CD8-positive, alpha-beta memory T cell (primary cell): ENCODE measurements around the gene TRPM5. TPM values are rescaled to one million over a fixed set of nuclear protein-coding genes. Genes with fewer than 3 reads are reported as not detected.

Source experiments
- CTCF ChIA-PET: fragments of 350-600 bp; sonication (Branson Sonifier 250); formaldehyde crosslinking; loops from one replicate; lab custom pipeline; 2021; ENCODE audit warnings: antibody characterized with exemption; lab: Charles Lee
- POLR2A ChIA-PET: fragments of 350-600 bp; sonication (Branson Sonifier 250); formaldehyde crosslinking; loops from one replicate; lab custom pipeline; 2021; ENCODE audit warnings: antibody characterized with exemption; lab: Charles Lee
- DNase-seq, 5 donors: peaks; one replicate each; pipeline versions ENCODE4 v3.0.0 to v3.0.0-alpha.2; 2020 to 2022; ENCODE audit warnings: mixed read lengths in 1 of 5
- H3K27ac ChIP-seq: one replicate; pipeline ENCODE4 v1.7.0; 2013; ENCODE audit warnings: low read depth, mild to moderate bottlenecking, low read length, moderate library complexity
- H3K27me3 ChIP-seq: 2 replicates; pipeline ENCODE4 v1.7.0; 2013; ENCODE audit warnings: low read length, mild to moderate bottlenecking; ENCODE audit not compliant: insufficient read depth, poor library complexity, severe bottlenecking
- H3K36me3 ChIP-seq: 2 replicates; pipeline ENCODE4 v1.7.0; 2013; ENCODE audit warnings: mild to moderate bottlenecking, low read length, moderate library complexity; ENCODE audit not compliant: insufficient read depth
- H3K4me1 ChIP-seq: 2 replicates; pipeline ENCODE4 v1.7.0; 2013; ENCODE audit warnings: mild to moderate bottlenecking, low read length, moderate library complexity; ENCODE audit not compliant: insufficient read depth
- H3K4me3 ChIP-seq: 2 replicates; pipeline ENCODE4 v1.7.0; 2013; ENCODE audit warnings: mild to moderate bottlenecking, low read length
- H3K9me3 ChIP-seq: 2 replicates; pipeline ENCODE4 v1.7.0; 2013; ENCODE audit warnings: mild to moderate bottlenecking, low read length
- H3K27ac Mint-ChIP-seq, 8 donors: one replicate each; pipeline ENCODE4 v1.8.0; 2020 to 2021; ENCODE audit warnings: mixed read lengths in 8 of 8, mild to moderate bottlenecking in 6 of 8, inconsistent platforms in 3 of 8, moderate library complexity in 3 of 8
- H3K27me3 Mint-ChIP-seq, 2 donors: one replicate each; pipeline ENCODE4 v1.8.0; 2020 to 2021; ENCODE audit warnings: mixed read lengths in 2 of 2, mild to moderate bottlenecking in 1 of 2, moderate library complexity in 1 of 2
- H3K36me3 Mint-ChIP-seq, 3 donors: one replicate each; pipeline ENCODE4 v1.8.0; 2020 to 2021; ENCODE audit warnings: mixed read lengths in 3 of 3, inconsistent platforms in 1 of 3, mild to moderate bottlenecking in 1 of 3
- H3K4me1 Mint-ChIP-seq, 3 donors: one replicate each; pipeline ENCODE4 v1.8.0; 2020 to 2021; ENCODE audit warnings: mixed read lengths in 3 of 3, inconsistent platforms in 1 of 3, mild to moderate bottlenecking in 1 of 3
- H3K4me3 Mint-ChIP-seq, 7 donors: one replicate each; pipeline ENCODE4 v1.8.0; 2020 to 2021; ENCODE audit warnings: mixed read lengths in 7 of 7, mild to moderate bottlenecking in 6 of 7, moderate library complexity in 4 of 7, inconsistent platforms in 2 of 7
- H3K9me3 Mint-ChIP-seq, 5 donors: one replicate each; pipeline ENCODE4 v1.8.0; 2020 to 2022; ENCODE audit warnings: mixed read lengths in 5 of 5, mild to moderate bottlenecking in 3 of 5, moderate library complexity in 2 of 5, inconsistent platforms in 1 of 5
- polyA plus RNA-seq: library from polyadenylated mRNA; unstranded; fragments of 300-500 nt; fragmentation: Illumina TruSeq; gene quantifications from one replicate; pipeline ENCODE4 v1.2.3, GENCODE V29; 2021
- total RNA-seq, 2 experiments: library from RNA; stranded (reverse); gene quantifications; one replicate each; pipeline ENCODE4 v1.2.3, GENCODE V29; 2021

Gene TRPM5
- total and polyA plus RNA-seq, 3 experiments from 2014 or later, result not detected

DNA sequence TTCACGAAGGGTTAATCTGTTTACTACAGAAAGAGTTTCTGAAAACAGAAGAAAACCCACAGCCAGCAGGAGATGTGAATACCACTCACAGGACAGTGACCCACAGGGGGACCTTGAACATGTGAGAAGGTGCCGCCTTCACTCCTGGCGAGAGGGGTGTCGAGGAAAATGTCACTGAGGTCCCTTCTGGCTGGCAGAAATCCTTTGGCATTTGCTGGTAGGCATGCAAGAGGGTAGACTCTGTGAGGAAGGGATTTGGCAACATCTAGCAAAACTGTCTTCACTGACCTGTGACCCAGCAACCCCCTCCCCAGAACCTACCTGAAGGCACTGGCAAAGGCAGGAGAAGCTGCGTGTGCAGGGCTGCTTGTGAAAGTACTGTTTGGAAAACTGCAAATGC is 9.1 kb upstream of the TRPM5 start:
- H3K4me3 Mint-ChIP-seq, result no peak overlapping the region
- ChIA-PET CTCF (interaction anchor here (1.1 kb wide), 1 partner anchor 78 kb away, joined by 3 read pairs; no protein-coding TSS in a partner anchor), POLR2A (no interaction called here)
- no peak for DNase-seq
- H3K27ac Mint-ChIP-seq, result no peak overlapping the region
- H3K36me3 Mint-ChIP-seq, result peaks cover 0 to 4% (median 0%) of the 10 kb centered on the region in 3 donors
- peaks cover 4% of the 10 kb centered on the region for H3K4me1 ChIP-seq
- H3K9me3 ChIP-seq, result no peaks in the 10 kb centered on the region
- no peak overlapping the region for H3K27ac ChIP-seq
- H3K4me1 Mint-ChIP-seq, result peaks cover 0 to 2% (median 0%) of the 10 kb centered on the region in 3 donors
- no peaks in the 10 kb centered on the region for H3K27me3 Mint-ChIP-seq
- no peak overlapping the region for H3K4me3 ChIP-seq
- H3K27me3 ChIP-seq, result no peaks in the 10 kb centered on the region
- no peaks in the 10 kb centered on the region for H3K36me3 ChIP-seq
- H3K9me3 Mint-ChIP-seq, result no peaks in the 10 kb centered on the region

DNA sequence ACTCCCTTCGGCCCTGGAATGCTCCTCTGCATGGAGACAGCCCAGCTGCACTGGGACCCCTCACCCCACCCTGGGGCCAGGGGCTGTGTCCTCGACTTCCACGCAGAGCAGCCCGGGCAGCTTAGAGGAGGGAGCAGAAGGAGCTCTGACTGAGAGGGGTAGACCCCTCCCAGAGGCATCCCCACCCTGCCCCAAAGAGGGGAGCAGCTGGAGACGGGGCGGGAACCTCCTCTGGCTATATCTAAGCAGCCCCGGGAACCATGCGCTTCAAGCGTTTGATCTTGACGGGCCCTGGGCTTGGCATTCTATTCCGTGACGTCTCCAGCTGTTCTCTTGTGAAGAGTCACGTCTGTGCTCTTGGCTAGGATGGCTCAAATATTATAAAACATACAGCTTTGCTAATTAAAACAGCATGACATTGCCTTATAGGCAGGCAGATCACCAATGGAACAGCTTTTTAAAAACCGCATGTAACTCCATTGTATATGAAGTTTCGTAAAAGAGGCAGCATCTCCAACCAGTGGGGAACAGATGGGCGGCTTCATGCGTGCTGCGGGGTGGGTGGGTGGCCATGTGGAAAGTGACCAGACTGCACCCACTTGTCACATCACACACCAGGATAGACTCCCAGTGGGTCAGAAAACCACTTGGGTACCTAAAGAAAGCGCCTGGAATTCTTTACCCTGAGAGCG is 8.2 kb upstream of the TRPM5 start:
- Mint-ChIP-seq H3K4me1 (peaks cover 2 to 5% (median 4%) of the 10 kb centered on the region in 3 donors), H3K27ac (no peak overlapping the region), H3K4me3 (no peak overlapping the region), H3K27me3 (peaks cover 0 to 1% of the 10 kb centered on the region in 2 donors), H3K36me3 (peaks cover 0 to 4% (median 0%) of the 10 kb centered on the region in 3 donors), H3K9me3 (no peaks in the 10 kb centered on the region)
- H3K4me1 ChIP-seq, result peaks cover 14% of the 10 kb centered on the region
- ChIA-PET CTCF (interaction anchor here (1.1 to 1.2 kb wide), 2 partner anchors 12 to 80 kb away, joined by 3 to 5 read pairs; no protein-coding TSS in a partner anchor), POLR2A (no interaction called here)
- H3K27me3 ChIP-seq, result no peaks in the 10 kb centered on the region
- H3K27ac ChIP-seq, result no peak overlapping the region
- H3K4me3 ChIP-seq, result no peak overlapping the region
- no peaks in the 10 kb centered on the region for H3K36me3 ChIP-seq
- H3K9me3 ChIP-seq, result no peaks in the 10 kb centered on the region
- peak in 1 of 5 donors; percentile 33 for DNase-seq

DNA sequence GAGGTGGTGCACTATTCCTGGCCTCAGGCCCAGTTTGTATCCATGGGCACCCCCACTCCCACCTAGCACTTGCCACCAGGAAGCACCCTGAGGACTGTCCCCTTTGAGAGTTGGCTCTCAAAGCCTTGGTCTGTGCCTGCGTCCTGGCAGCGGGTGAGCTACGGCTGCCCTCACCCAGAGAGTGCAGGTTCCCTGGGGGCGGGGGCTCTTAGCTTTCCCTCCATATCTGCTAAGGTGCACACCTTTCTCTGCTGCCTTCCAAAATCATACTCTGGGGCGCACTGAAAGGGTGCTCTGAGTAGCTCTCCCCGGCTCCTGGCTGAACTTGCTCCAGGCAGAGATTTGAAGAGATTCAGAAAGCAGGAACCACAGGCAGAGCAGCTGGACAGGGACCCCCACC is 7.6 kb upstream of the TRPM5 start:
- POLR2A ChIA-PET, result no interaction called here
- CTCF ChIA-PET, result interaction anchor here (1.1 to 1.2 kb wide), 2 partner anchors 12 to 80 kb away, joined by 3 to 5 read pairs; no protein-coding TSS in a partner anchor

DNA sequence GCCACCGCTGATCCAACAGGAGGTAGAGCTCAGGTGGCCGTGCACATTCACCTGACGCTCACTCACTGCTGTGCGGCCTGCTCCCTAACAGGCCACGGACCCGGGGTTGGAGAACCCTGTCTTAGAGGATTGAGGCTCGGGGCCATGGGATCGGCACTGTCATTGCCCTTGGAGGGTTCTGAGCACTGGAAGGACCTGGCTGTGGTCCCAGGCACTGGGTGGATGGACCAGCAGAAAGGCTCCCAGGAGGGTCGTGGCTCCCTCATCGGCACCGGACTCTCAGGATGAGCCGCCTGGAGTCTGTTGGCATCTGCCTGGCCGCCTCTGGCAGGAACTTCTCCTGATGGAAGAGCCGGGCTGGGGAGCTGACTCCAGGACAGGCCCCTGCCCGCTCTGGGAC is 7.0 kb upstream of the TRPM5 start:
- Mint-ChIP-seq H3K27ac (no peak overlapping the region), H3K27me3 (peaks cover 0 to 7% of the 10 kb centered on the region in 2 donors), H3K4me3 (no peak overlapping the region), H3K36me3 (peaks cover 0 to 4% (median 0%) of the 10 kb centered on the region in 3 donors), H3K9me3 (no peaks in the 10 kb centered on the region), H3K4me1 (peaks cover 11 to 16% (median 12%) of the 10 kb centered on the region in 3 donors)
- POLR2A ChIA-PET, result no interaction called here
- Histone ChIP-seq H3K4me1 (peaks cover 25% of the 10 kb centered on the region), H3K9me3 (no peaks in the 10 kb centered on the region), H3K27me3 (no peaks in the 10 kb centered on the region), H3K4me3 (no peak overlapping the region), H3K27ac (no peak overlapping the region), H3K36me3 (no peaks in the 10 kb centered on the region)
- CTCF ChIA-PET, result no interaction called here
- DNase-seq, result peak in 1 of 5 donors; percentile 32

More for the DNA sequence above, 7.6 kb upstream of the TRPM5 start:
- Histone ChIP-seq H3K27ac (no peak overlapping the region), H3K9me3 (no peaks in the 10 kb centered on the region), H3K27me3 (no peaks in the 10 kb centered on the region), H3K4me1 (peaks cover 19% of the 10 kb centered on the region), H3K4me3 (no peak overlapping the region), H3K36me3 (no peaks in the 10 kb centered on the region)
- no peak overlapping the region for H3K4me3 Mint-ChIP-seq
- H3K27me3 Mint-ChIP-seq, result peaks cover 0 to 7% of the 10 kb centered on the region in 2 donors
- no peak for DNase-seq
- H3K36me3 Mint-ChIP-seq, result peaks cover 0 to 4% (median 0%) of the 10 kb centered on the region in 3 donors
- H3K27ac Mint-ChIP-seq, result no peak overlapping the region
- H3K4me1 Mint-ChIP-seq, result peaks cover 8 to 11% (median 10%) of the 10 kb centered on the region in 3 donors
- no peaks in the 10 kb centered on the region for H3K9me3 Mint-ChIP-seq

DNA sequence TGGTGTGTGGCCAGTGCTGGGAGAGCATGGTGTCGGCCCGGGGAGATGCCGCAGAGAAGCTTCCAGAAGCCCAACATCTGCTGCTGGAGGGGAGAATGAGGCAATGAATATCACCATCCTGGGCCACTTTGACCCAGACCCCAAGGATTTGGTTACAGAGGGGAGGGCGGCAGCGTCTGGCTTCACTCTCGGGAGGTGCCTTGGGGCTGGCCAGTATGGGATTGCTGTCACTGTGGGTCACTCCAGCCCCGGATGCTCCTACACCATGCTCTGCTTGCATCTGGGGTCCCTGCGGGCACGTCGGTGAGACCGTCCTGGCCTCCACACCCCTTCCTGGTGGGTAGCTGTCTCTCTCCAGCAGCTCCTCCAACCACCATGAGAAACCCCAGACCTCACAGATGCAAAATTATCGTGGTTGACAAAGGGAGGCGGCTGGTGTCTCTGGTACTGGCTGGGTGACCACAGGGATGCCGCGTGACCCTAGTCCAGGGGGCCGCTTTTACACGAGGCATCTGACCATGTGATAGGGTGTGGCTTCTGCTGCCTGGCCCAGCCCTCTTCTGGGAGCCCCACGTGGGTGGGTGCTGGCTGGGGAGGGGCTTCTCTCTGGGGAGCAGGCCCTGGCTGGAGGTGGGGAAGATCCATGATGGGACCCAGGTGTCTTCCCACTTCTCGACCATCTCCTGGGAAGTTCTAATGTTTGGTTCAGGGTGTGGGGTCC is 6.2 kb upstream of the TRPM5 start:
- Histone ChIP-seq H3K9me3 (no peaks in the 10 kb centered on the region), H3K4me3 (no peak overlapping the region), H3K4me1 (peaks cover 34% of the 10 kb centered on the region), H3K27ac (no peak overlapping the region), H3K27me3 (no peaks in the 10 kb centered on the region), H3K36me3 (no peaks in the 10 kb centered on the region)
- Mint-ChIP-seq H3K4me1 (peaks cover 12 to 23% (median 14%) of the 10 kb centered on the region in 3 donors), H3K27ac (no peak overlapping the region), H3K9me3 (no peaks in the 10 kb centered on the region), H3K27me3 (peaks cover 2 to 7% of the 10 kb centered on the region in 2 donors), H3K36me3 (peaks cover 0 to 4% (median 0%) of the 10 kb centered on the region in 3 donors), H3K4me3 (no peak overlapping the region)
- DNase-seq, result peak in 1 of 5 donors; percentile 26
- CTCF ChIA-PET, result interaction anchor here (0.6 to 1.0 kb wide), 3 partner anchors 23 to 80 kb away, joined by 3 read pairs; no protein-coding TSS in a partner anchor
- POLR2A ChIA-PET, result no interaction called here

DNA sequence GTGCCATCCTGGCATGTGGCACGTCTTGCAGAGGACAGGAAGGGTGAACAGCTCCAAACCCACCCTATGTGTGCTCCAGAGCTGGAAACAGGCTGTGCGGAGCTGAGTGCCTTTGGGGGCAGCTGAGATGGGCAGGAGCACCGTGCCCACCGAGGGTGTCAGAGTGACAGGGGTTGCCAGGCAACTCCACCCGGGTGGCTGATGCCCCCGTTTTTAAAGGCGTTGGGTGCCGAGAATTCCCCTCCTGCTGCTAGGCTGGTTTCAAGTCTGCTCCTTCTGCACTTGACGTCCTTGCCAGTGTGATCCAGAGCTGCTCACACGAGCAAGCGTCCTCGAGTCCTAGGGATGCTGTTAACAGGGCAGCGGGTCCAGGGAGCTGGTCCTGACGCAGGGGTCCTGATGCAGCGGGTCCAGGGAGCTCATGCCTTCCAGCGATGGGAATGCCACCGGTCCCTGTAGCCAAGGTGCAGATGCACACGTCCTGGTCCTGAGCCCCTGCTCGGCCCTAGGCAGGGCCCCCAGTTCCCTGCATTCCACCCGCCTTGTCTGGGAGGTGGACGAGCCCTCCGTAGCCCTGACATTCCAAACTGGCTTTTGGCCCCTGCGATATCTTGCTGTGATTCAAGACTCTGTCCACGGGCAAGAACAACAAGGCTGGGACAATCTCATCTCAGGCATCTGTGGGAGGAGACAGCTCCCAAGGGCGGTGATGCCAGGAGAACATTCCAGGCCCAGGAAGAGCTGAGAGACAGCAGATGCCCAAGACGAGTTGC is 5.4 kb upstream of the TRPM5 start:
- Mint-ChIP-seq H3K9me3 (no peaks in the 10 kb centered on the region), H3K27ac (no peak overlapping the region), H3K4me1 (peaks cover 15 to 26% (median 17%) of the 10 kb centered on the region in 3 donors), H3K36me3 (peaks cover 0 to 4% (median 0%) of the 10 kb centered on the region in 3 donors), H3K27me3 (peaks cover 5 to 7% of the 10 kb centered on the region in 2 donors), H3K4me3 (no peak overlapping the region)
- H3K27ac ChIP-seq, result no peak overlapping the region
- H3K36me3 ChIP-seq, result no peaks in the 10 kb centered on the region
- H3K9me3 ChIP-seq, result no peaks in the 10 kb centered on the region
- ChIA-PET CTCF (interaction anchor here (0.6 to 1.3 kb wide), 4 partner anchors 22 to 84 kb away, joined by 3 to 4 read pairs (median 3); no protein-coding TSS in a partner anchor), POLR2A (no interaction called here)
- DNase-seq, result peak in 1 of 5 donors; percentile 44
- H3K27me3 ChIP-seq, result no peaks in the 10 kb centered on the region
- H3K4me3 ChIP-seq, result no peak overlapping the region
- H3K4me1 ChIP-seq, result peaks cover 36% of the 10 kb centered on the region

DNA sequence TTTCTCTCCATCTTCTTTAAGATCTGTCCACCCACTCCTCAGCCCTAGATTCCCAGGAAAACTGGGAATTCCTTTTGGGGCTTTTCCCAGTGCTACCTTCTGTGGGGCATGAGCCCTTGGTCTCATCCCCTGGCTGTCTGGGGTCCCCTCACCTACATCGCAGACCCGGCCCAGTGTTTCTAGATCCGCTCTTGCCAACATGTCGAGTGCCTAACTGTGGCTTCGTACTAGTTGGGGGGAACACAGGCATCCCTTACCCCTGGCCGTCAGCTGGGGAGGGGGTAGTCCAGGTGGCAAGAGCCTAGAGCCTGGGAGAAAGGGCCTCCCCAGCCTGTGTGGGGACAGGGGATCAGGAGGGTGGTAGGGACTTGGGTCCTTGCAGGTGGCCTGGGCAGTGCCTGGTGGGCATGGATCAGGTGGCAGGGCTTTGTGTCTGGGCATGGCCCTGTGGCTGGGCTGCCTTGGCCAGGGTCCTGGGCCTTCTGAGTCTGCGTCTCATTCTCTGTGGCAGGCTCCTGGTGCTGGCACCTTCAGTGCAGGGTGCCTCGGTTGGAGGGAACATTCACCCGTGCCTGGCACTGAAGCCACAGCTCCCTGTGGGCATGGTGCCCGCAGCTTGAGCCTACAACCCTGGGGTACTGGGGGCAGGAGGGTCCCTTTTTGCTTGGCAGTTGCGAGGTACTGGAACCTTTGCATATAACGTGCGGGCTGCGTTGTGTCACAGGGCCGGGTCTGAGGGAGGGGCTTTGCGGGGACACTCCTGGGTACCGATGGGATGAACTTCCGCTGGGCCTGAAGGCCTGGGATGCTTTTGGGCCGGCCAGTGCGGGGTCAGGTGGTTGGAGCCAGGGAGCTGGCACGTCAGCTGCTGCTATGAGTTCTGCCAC is 4.6 kb upstream of the TRPM5 start:
- H3K27me3 ChIP-seq, result no peaks in the 10 kb centered on the region
- POLR2A ChIA-PET, result no interaction called here
- Mint-ChIP-seq H3K4me3 (no peak overlapping the region), H3K9me3 (no peaks in the 10 kb centered on the region), H3K27me3 (peaks cover 5 to 7% of the 10 kb centered on the region in 2 donors), H3K27ac (no peak overlapping the region), H3K36me3 (peaks cover 0 to 4% (median 0%) of the 10 kb centered on the region in 3 donors), H3K4me1 (peaks cover 15 to 26% (median 17%) of the 10 kb centered on the region in 3 donors)
- no peak overlapping the region for H3K4me3 ChIP-seq
- no peaks in the 10 kb centered on the region for H3K9me3 ChIP-seq
- H3K4me1 ChIP-seq, result peaks cover 39% of the 10 kb centered on the region
- H3K27ac ChIP-seq, result no peak overlapping the region
- CTCF ChIA-PET, result interaction anchor here (1.3 kb wide), 1 partner anchor 84 kb away, joined by 4 read pairs; no protein-coding TSS in a partner anchor
- H3K36me3 ChIP-seq, result no peaks in the 10 kb centered on the region
- peak in 1 of 5 donors; percentile 42 for DNase-seq
